Activated naive CD4-positive, alpha-beta T cell treated with Interleukin-2 at 50 U/mL for 16 hours (primary cell): Measurements from ENCODE around the gene CSNK2A1.
A peak's percentile ranks its signal among the peaks of the same experiment; 100 is the strongest.
"Not testable (repeated sequence)": the region's sequence is repeated elsewhere in the genome, so short reads cannot be mapped to it uniquely, and the experiment has no call there.

Experiments
- DNase-seq: peaks from one replicate; pipeline ENCODE4 v3.0.0-alpha.2; 2020

CSNK2A1 gene

GRCh38 chr20:543369-544152 lies at the start of gene CSNK2A1:
CSNK2A1 (minus strand) TSS chr20:543790; CDS start chr20:508551, 35,239 bp downstream.
- peak; percentile 98 for DNase-seq

DNA sequence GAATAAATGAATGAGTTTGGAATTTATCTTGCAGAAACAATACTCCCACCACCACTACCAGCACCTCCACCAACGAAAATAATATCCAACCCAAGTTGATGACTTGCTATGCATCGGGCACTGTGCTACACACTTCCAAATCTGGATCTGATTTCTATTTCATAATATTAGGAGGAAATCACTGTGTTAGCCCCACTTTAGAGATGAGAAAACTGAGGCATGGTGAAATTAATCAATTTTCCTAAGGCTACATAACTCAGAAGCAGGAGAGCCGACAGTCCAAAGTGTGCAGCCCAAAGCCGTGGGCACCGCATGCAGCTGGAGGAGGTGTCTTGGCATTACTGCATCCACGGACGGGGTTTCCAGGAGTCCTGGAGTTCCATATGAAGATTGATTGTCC lies 48.9 kb upstream of the CSNK2A1 start:
- DNase-seq, result no peak

GRCh38 chr20:591941-592340 lies 48.4 kb upstream of the CSNK2A1 start:
- no peak for DNase-seq

GRCh38 chr20:588932-589672 lies 45.5 kb upstream of the CSNK2A1 start:
- no peak for DNase-seq

DNA sequence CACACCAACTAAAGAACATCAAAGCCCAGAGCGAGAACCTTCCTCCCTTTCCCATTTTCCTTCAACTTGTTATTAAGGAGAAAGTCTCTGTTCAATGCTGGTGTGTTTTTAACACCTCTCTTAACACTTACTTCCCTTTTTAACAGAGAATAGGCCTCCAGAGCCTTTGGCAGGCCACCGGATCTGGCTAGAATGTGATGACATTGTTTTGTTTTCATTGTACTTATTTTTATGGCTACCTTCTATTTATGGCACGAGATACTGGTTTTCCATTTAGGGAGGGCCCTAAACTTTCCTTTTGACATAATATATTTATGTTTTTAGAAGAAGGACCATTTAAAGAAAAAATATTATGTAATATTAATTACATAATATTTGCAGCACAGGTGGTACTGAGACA lies 44.9 kb upstream of the CSNK2A1 start:
- no peak for DNase-seq

- DNase-seq, result no peak
These were observed 41.3 kb upstream of the CSNK2A1 start for GRCh38 chr20:584971-585301.

- peak; percentile 7 for DNase-seq
These were observed 40.8 kb upstream of the CSNK2A1 start for GRCh38 chr20:584161-584970.

- no peak for DNase-seq
These were observed 38.6 kb upstream of the CSNK2A1 start for GRCh38 chr20:582204-582603.

DNA sequence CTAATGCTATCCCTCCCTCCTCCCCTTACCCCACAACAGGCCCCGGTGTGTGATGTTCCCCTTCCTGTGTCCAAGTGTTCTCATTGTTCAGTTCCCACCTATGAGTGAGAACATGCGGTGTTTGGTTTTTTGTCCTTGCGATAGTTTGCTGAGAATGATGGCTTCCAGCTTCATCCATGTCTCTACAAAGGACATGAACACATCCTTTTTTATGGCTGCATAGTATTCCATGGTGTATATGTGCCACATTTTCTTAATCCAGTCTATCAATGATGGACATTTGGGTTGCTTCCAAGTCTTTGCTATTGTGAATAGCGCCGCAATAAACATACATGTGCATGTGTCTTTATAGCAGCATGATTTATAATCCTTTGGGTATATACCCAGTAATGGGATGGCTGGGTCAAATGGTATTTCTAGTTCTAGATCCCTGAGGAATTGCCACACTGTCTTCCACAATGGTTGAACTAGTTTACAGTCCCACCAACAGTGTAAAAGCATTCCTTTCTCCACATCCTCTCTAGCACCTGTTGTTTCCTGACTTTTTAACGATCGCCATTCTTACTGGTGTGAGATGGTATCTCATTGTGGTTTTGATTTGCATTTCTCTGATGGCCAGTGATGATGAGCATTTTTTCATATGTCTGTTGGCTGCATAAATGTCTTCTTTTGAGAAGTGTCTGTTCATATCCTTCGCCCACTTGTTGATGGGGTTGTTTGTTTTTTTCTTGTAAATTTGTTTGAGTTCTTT lies 35.5 kb upstream of the CSNK2A1 start:
- not testable (repeated sequence) for DNase-seq

DNA sequence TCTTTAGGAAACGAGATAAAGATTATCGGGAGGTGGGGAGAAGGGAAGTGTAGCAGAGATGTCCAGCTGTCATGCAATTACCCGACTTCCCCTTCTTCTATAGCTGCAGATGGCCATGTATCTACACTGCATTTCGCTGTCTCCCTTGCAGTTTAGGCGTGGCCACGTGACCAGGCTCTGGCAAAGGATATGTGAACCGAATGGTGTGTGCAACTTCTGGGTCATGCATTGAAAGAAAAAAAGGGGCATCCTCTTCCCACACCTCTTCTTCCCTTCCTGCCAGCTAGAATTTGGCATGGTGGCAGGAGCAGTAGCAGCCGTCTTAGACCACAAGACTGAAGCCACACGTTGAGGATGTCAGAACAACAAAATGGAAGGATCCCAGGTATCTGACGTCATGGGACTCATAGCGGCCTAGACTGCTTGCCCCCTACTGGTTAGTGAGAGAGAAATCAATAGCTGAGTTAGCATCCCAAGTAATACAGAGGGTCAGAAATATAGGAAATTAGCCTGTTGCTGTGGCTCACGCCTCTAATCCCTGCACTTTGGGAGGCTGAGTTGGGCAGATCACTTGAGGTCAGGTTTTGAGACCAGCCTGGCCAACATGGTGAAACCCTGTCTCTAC lies 33.7 kb upstream of the CSNK2A1 start:
- no peak for DNase-seq

DNA sequence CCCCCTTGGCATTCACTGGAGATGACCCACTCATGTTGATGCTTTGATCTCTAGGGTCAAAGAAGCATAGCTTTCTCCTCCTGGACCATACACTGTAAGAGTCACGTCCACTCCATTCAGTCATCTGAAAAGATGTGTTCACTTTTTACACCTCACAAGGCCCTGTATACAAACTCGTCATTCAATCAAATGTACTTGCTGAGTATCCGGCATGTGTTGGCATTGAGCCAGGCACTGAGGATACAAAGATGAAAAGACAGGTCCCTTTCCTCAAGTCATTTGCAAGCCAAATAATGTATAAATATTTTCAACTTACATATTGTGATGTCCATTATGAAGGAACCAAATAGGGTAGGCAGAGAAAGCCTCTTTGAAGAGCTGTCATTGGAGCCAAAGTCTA lies 32.6 kb upstream of the CSNK2A1 start:
- DNase-seq, result no peak

- no peak for DNase-seq
These were observed 31.6 kb upstream of the CSNK2A1 start for GRCh38 chr20:575230-575629.

DNA sequence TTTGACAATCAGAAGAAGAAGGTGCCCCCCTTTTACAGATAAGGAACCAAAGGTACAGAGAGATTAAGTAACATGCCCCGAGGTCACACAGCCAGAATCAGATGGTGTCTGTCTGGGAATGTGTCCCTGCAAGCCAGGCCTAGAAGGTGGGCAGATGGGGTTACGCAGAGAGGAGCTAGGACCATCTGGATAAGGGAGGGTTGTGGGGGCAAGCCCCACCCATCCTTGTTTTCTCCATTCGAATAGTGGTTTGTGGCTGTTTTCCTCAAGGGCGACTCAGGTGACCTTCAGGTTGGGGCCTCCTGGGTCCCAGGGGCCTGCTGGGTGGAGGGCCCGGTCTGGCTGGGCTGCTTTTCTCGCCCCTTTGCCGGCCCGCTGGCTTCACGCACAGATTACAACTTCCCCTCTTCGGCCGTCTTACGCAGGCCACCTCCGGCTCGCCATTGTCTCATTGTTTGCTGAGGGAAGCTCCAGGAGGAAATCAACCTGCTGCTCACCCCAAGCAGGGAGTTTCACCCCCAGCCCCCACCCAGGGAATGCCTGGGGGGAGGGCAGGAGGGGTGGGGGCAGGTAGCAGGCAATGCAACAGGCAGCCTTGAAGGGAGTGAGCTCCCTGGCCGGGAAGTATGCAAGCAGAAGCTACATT lies 30.8 kb upstream of the CSNK2A1 start:
- DNase-seq, result no peak

DNA sequence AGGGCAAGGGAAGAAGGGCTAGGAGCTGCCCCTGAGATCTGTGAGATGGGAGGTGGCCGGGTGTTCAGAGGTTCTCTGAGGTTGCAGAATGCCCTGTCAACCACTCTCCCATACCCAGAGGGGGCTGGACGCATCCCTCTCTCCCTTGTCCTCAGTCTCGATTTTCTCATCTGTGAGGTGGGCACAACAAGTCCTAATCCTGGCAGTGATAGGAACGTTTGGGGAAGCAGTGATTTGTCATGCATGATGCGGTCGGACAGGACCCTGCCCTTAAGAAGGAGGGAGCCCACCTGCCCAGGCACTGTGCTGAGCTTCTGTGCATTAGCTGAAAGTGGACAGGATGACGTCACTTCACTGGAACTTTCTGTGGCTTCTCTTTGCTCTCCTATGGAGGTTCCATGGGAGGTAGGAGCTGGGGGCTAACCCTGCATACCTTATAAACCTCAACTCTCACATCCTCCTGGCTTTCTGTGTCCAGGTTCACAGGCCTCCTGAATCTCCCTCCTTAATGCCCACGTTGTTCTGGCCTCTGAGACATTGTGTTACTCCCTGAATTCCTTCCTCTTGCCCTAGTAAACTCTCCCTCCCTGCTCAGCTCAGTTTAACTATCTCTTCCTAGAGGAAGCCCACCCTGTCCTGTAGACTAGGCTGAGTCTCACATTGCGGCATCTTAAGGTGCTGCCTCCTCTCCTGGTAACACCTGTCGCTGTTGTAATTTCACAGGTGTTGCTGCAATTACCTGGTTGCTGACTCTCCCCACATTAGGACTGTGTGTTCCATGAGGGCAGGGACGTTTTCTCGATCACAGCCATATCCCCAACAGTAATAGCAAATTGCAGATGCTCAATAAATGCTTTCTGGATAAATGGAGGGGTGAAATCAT lies 30.1 kb upstream of the CSNK2A1 start:
- DNase-seq, result no peak

- no peak for DNase-seq
These were observed 29.1 kb upstream of the CSNK2A1 start for GRCh38 chr20:572727-573126.

GRCh38 chr20:571754-572441 lies 28.3 kb upstream of the CSNK2A1 start:
- no peak for DNase-seq

DNA sequence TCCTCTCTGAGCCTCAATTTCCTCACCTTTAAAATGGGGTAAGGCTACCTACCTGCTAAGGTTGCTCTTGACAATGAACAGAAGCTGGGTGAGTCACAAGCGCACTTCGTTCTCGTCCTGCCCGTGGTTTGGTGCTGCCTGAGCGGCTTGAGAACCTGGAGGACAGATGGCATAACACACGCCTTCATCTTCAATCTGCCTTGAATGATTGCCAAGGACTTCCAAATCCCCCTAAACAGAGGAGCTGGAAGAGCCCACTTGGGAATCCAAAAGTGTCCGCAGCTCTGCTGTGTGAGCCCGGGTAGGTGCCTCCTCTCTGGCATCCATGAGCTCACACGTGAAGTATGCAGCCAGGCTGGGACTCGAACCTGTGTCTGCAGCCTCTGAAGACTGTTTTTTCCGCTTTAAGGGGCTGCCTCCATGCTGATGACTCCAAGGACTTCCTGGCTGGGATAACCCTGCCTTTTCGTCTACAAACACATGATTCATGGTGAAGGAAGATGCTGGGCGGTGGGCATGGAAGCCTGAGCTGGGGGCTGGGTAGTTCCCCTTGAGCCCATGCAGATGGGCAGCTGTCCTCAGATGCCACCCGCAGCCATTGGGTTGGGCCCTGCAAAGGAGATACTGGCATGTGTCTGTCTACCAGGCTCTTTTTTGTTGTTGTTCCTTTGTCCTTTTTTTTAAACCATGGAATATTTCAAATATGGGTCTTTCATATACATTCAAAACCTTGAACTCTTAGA lies 25.3 kb upstream of the CSNK2A1 start:
- DNase-seq, result no peak

GRCh38 chr20:568097-568652 lies 24.6 kb upstream of the CSNK2A1 start:
- DNase-seq, result no peak

- no peak for DNase-seq
These were observed 20.6 kb upstream of the CSNK2A1 start for GRCh38 chr20:564192-564591.
